Thoracic aorta (tissue), 2 donors: ENCODE results near the gene TIFAB. TPM values are rescaled to one million over a fixed set of nuclear protein-coding genes. Genes with fewer than 3 reads are reported as not detected.

Source experiments
- ATAC-seq: fragments of 150-250 bp; one replicate; pipeline ENCODE4 v1.8.0; 2017; ENCODE audit warnings: low read depth; ENCODE audit not compliant: insufficient number of reproducible peaks, low FRiP score
- DNase-seq: peaks from one replicate; pipeline ENCODE4 v3.0.0-alpha.2; 2020; ENCODE audit warnings: low spot score
- H3K27ac ChIP-seq, 2 donors: fragments of 200-600 bp; sonication (generic); 1 replicate in 1 of 2; 2 replicates in 1 of 2; pipeline ENCODE4 v1.5.1; 2016; ENCODE audit warnings: mild to moderate bottlenecking in 2 of 2, moderate library complexity in 2 of 2
- H3K27me3 ChIP-seq: fragments of 200-600 bp; sonication (generic); replicated peaks from 2 replicates; pipeline ENCODE4 v1.6.0; 2016; ENCODE audit warnings: mild to moderate bottlenecking; ENCODE audit not compliant: insufficient read depth
- H3K36me3 ChIP-seq: fragments of 200-600 bp; sonication (generic); one replicate; pipeline ENCODE4 v1.5.1; 2016
- H3K4me1 ChIP-seq, 2 donors: fragments of 200-600 bp; sonication (generic); 1 replicate in 1 of 2; 2 replicates in 1 of 2; pipeline versions ENCODE4 v1.5.1 to v1.6.0; 2016; ENCODE audit warnings: low read depth in 2 of 2, mild to moderate bottlenecking in 1 of 2; ENCODE audit not compliant: control insufficient read depth in 1 of 2
- H3K4me3 ChIP-seq: fragments of 200-600 bp; sonication (generic); 2 replicates; pipeline ENCODE4 v1.5.1; 2016; ENCODE audit warnings: mild to moderate bottlenecking
- H3K9me3 ChIP-seq: fragments of 200-600 bp; sonication (generic); 2 replicates; pipeline ENCODE4 v1.5.1; 2016
- total RNA-seq, 2 donors: library from RNA; depleted of rRNA; stranded (reverse); fragments of >200 nt; gene quantifications; one replicate each; pipeline versions ENCODE4 v1.1.0 to v1.2.3, GENCODE V29; 2016
- TF ChIP-seq, protein P1 (sequence below): fragments of 200-600 bp; sonication (generic); IDR thresholded peaks from one replicate; pipeline ENCODE4 v1.5.1; 2019; ENCODE audit warnings: antibody characterized with exemption

TIFAB gene
- total RNA-seq, 2 donors from 2014 or later, result not detected

DNA sequence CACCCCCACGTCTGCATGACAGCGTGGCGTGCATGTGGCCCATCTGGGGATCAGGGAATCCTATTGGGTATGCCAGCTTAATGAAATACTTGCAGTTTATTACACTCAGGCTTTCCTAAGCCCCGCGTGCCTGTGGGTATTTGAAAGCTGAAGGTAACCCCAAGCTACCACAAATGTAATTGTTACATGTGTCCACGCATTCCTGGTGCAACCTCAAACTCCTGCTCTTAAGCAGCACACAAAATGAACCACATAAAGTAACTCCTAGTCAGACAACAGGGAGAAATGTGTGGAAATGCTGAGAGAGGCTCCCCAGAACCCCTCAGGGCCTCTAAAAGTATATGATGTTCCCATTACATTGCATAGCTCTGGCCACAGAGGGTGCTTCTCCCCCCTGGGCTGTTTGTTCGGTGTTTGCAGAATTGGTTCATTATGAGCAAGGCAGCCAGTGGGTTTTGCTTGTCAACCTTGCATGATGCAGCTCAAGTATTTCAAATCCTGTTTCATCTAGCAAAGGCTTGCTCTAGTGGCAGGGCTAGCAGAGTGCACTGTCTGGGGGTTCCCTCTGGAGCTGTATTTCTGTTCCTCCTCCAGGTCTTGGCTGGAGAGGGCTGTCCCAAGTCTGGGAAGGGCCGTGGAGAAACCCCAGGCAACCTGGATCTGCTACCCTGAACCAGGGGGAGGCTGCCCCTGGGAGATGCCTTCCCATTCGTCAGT, 3.2 kb downstream of the TIFAB start:
- Histone ChIP-seq H3K27me3 (no peaks in the 10 kb centered on the region), H3K9me3 (no peaks in the 10 kb centered on the region), H3K27ac (no peak overlapping the region), H3K4me3 (no peak overlapping the region), H3K4me1 (peaks cover 0 to under 1% of the 10 kb centered on the region in 2 donors), H3K36me3 (no peaks in the 10 kb centered on the region)
- no peak for DNase-seq
- TF ChIP-seq, protein P1, sequence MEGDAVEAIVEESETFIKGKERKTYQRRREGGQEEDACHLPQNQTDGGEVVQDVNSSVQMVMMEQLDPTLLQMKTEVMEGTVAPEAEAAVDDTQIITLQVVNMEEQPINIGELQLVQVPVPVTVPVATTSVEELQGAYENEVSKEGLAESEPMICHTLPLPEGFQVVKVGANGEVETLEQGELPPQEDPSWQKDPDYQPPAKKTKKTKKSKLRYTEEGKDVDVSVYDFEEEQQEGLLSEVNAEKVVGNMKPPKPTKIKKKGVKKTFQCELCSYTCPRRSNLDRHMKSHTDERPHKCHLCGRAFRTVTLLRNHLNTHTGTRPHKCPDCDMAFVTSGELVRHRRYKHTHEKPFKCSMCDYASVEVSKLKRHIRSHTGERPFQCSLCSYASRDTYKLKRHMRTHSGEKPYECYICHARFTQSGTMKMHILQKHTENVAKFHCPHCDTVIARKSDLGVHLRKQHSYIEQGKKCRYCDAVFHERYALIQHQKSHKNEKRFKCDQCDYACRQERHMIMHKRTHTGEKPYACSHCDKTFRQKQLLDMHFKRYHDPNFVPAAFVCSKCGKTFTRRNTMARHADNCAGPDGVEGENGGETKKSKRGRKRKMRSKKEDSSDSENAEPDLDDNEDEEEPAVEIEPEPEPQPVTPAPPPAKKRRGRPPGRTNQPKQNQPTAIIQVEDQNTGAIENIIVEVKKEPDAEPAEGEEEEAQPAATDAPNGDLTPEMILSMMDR, result no peak
- ATAC-seq, result no peak

DNA sequence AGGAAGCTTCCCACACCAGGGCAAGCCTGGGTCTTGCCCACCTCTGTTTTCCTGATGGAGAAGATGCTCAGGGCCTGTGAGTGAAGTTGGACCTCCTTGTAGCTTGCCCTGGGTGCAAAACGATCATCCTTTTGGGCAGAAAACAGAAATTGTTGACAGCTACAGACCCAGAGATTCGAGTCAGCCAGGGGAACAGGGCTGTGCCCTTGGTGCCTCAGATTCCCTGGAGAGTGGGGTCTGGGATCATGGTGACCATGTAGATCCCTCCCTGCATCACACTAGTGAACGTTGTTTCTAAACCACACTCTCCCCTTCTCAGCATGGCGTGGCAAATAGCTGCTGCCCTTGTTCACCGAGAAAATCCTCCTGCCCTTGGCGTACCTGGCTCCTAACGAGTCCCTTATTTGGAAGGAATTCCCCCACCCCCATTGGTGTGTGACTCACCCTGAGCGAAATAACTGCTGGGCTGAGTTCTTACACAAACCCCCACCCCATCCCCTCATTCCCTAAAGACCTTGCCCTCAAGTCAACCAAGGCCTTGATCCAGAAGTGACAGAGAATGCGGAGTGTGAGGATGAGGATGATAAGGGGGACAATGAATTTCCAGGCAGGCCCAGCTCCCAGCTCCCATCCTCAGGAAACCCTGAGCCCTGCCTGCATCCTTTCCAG, 3.9 kb downstream of the TIFAB start:
- no peaks in the 10 kb centered on the region for H3K27me3 ChIP-seq
- TF ChIP-seq, protein P1, result no peak
- H3K4me1 ChIP-seq, result peaks cover 0 to 8% of the 10 kb centered on the region in 2 donors
- H3K4me3 ChIP-seq, result no peak overlapping the region
- no peak overlapping the region for H3K27ac ChIP-seq
- no peak for DNase-seq
- H3K9me3 ChIP-seq, result no peaks in the 10 kb centered on the region
- ATAC-seq, result no peak
- no peaks in the 10 kb centered on the region for H3K36me3 ChIP-seq

DNA sequence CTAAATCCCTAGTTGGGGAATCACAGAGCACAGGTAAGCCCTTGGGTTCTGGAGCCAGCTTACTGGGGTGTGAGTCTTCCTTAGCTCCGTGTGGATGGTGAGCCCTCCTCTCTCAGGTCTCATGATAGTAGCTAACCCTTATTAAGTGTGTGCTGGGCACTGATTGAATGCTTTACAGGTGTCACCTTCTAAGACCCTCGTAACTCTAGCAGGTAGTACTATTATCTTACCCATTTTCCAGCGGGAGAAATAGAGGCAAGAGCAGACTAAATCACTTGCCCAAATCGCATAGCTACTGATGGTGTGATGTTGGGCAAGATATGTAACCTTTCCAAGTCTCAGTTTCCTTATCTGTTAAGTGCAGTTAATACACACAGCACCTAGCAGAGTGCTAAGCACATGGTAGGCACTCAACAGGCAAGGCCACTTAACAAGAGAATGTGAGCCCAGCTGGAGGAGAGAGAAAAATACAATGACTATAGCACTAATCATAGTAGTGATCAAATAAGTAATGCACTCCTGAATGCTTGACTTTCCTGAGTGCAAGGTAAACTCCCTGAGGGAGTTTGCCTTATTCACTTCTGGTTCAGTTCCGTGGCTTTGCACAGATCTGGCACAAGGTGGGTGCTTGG, 4.7 kb downstream of the TIFAB start, which contains the start of gene DCANP1:
Gene DCANP1, minus strand, starts transcription at position 51 of the 632 bp plus-strand sequence. CDS start 240 bp downstream, outside the sequence.
- DNase-seq (no peak), ATAC-seq (no peak)
- H3K36me3 ChIP-seq, result no peaks in the 10 kb centered on the region
- no peak within 1 kb of the TSS for H3K27ac ChIP-seq
- TF ChIP-seq, protein P1, result no peak
- no peak within 1 kb of the TSS for H3K4me3 ChIP-seq
- H3K27me3 ChIP-seq, result no peaks in the 10 kb centered on the region
- no peaks in the 10 kb centered on the region for H3K9me3 ChIP-seq
- peaks cover 0 to 12% of the 10 kb centered on the region in 2 donors for H3K4me1 ChIP-seq

DNA sequence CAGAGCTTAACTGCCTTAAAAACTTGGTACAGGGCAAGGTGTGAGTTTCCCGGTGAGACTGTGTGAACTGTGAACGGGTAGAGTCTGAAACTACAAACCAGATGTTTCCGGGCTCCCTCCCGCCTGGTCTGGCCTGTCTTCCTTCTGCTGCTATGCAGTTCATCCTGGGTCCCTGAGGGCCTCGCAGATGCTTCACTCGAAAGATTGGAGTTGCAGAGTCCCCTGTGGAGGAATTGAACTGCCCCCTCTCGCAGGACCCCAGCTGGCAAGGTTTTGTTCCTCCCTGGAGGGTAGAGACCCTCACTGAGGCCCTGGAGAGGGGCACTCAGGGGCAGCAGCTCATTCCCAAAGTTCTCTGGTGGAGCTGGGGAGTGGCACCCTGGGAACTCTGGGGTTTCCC, 5.5 kb downstream of the TIFAB start:
- H3K9me3 ChIP-seq, result no peaks in the 10 kb centered on the region
- no peak overlapping the region for H3K27ac ChIP-seq
- H3K36me3 ChIP-seq, result no peaks in the 10 kb centered on the region
- ATAC-seq (no peak), DNase-seq (no peak)
- peaks cover 0 to 12% of the 10 kb centered on the region in 2 donors for H3K4me1 ChIP-seq
- H3K27me3 ChIP-seq, result no peaks in the 10 kb centered on the region
- TF ChIP-seq, protein P1, result no peak
- no peak overlapping the region for H3K4me3 ChIP-seq

DNA sequence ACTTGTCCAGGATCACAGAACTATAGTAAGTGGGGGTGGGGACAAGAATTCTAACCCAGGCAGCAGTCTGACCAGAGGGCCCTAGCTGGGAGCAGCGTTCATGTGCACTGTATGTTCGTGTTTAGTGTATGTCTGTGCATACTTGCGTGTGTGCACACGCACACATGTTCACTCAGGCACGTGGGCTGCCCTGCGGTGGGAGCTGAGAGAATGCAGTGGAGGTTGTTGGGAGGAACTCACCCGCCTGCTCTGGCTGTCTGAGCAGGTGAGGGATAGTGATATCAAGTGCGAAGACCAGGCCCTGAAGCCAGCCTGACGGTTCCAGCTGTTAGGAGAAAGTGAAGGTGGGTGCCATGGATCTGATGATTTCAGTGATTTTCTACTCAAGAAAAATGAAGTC, 5.9 kb downstream of the TIFAB start:
- no peak for ATAC-seq
- Histone ChIP-seq H3K36me3 (no peaks in the 10 kb centered on the region), H3K27ac (no peak overlapping the region), H3K9me3 (no peaks in the 10 kb centered on the region), H3K4me3 (no peak overlapping the region), H3K4me1 (peaks cover 0 to 12% of the 10 kb centered on the region in 2 donors), H3K27me3 (no peaks in the 10 kb centered on the region)
- DNase-seq, result no peak
- TF ChIP-seq, protein P1, result no peak
